Subcutaneous adipose tissue (tissue), 4 donors: Measurements from ENCODE around the gene ZNF777. TPM values are rescaled to one million over a fixed set of nuclear protein-coding genes. Genes with fewer than 3 reads are reported as not detected.

Source experiments
- CTCF ChIP-seq: fragments of 450-650 bp; IDR thresholded peaks from one replicate; pipeline ENCODE4 v1.5.1; 2016; ENCODE audit warnings: low read depth, mild to moderate bottlenecking, control low read depth, antibody characterized with exemption, moderate library complexity
- total RNA-seq, 4 donors: library from RNA; depleted of rRNA; stranded (reverse); fragments of >200 nt; gene quantifications; one replicate each; pipeline ENCODE4 v1.1.0, GENCODE V29; 2016

The ZNF777 gene
- total RNA-seq, 4 donors from 2014 or later: 2.4 to 8.1 (median 4.3) TPM

DNA sequence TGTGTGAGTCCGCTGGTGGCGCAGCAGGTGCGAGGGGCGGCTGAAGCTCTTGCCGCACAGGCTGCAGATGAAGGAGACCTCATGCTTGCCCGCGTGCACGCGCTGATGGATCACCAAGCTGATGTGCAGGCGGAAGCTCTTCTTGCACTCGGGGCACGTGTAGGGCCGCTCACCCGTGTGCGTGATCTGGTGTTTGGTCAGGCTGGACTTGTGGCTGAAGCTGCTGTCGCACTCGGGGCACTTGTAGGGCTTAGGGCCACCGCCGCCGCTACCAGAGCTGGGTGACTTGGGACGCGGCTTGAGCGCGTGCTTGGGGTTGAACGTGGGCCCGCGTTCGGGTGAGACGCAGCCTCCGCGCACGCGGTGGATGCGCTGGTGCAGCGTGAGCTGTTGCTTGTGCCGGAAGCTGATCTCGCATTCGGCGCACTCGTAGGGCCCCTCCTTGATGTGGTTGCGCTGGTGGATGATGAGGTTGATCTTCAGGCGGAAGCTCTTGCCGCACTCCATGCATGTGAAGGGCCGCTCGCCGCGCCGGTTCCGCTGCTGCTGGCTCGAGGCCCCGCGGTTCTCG lies 28.7 kb downstream of the ZNF777 start:
- no peak for TF ChIP-seq CTCF

- no peak for TF ChIP-seq CTCF
These were observed 29.3 kb downstream of the ZNF777 start for GRCh38 chr7:149431486-149432120.

DNA sequence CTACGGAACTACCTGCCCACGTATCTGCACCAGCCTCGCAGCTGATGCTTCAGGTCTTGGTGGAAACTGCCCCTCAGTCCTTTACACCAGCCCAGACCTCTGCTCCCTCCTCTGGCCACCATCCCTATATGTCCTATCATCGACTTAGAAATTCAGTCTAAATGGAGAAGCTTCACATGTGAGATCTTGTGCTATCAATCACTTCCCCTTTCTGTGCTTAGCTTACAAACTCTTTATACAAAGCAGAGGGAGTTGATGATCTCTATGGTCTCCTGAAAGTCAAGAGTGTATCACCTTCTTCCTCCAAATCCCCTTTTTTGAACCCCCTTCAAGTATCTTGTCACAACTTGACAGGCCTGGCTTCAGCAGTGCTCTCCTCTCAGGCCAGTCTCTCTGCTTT lies 30.7 kb downstream of the ZNF777 start:
- no peak for TF ChIP-seq CTCF

DNA sequence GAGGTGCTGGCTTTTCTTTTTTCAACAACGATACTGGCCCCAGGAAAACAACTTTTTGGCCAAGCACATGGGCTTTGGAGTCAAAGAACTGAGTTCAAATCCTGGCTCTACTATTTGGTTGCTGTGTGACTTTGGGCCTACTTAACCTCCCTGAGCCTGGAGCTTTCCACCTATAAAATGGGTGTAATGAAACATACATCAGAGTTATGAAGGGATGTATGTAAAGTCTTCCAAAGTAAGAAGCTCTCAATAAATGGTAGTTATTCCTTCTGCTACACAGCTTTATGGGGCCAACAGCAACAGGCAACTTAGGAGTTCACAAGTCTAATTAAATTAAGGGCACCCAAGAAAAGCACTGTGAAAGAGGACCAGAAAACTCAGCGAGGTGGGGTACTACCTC lies 33.0 kb downstream of the ZNF777 start:
- TF ChIP-seq CTCF: no peak

GRCh38 chr7:149427096-149427680 lies 33.7 kb downstream of the ZNF777 start:
- TF ChIP-seq CTCF: no peak

DNA sequence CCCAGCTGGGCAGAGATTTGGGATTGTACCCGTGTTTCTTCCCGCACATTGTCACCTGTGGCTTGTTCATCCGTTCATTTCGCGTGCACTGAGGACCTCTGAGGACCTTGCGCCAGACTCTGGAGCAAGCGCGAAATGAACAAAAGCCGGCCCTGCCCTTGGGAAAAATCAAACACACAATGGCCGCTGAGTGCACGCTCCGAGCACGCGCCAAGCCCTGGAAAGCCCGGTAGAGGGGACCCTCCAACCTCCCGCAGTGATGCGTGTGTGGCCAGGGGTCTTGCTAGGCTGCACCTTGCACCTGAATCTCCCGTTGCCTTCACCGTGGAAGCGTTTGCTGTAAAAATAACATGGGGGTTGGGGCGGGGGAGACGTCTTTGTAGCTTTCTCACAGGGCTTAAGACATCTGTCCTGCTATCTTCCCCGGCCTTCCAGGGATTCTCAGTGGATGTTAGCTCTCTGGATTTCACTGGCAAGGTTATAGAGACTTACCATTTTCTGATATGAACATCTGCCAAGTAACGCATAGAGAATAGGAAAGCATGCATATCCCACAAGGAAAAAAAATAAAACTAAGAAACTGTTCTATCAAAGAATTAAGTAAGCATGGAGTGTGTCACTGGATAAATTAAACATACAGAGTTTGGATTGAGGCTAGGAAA lies 37.3 kb downstream of the ZNF777 start:
- TF ChIP-seq CTCF: no peak

DNA sequence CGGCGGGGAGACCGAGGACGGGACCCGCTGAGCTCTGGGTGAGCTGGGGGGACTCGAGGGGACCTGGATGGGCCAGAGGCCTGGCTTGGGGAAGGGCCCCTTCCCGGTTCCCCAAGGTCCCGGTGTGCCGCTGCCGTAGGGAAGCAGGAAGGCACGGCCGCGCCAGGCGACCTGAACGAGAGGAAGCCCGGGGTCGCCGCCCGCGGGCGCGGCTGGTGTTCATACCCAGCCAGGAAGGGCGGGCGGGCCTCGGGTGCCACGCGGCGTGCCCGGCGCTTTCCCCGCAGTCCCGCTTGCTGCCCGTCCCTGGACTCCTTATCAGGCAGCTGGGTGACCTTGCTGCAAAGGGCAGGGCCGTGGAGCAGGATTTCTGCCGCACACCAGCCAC lies 38.0 kb downstream of the ZNF777 start:
- no peak for TF ChIP-seq CTCF
